Pancreas (tissue), 10 donors: ENCODE measurements around the gene RGS2. TPM values are rescaled to one million over a fixed set of nuclear protein-coding genes. Genes with fewer than 3 reads are reported as not detected.

Experiments used
- ATAC-seq, 4 donors: fragments of 200-7000 bp; cut with Tn5 transposase; one replicate each; pipeline versions ENCODE4 v1.8.0 to v1.9.1; 2020; ENCODE audit warnings: mild to moderate bottlenecking in 4 of 4, moderate library complexity in 4 of 4
- DNase-seq, 6 donors: peaks; one replicate each; pipeline ENCODE4 v3.0.0-alpha.2; 2020
- FAIRE-seq: peaks from 2 replicates; lab custom pipeline; 2012; peaks lifted over from hg19 to GRCh38; lab: Jason Lieb, UNC
- H3K27ac ChIP-seq, 4 donors: fragments of 200-600 bp; sonication (generic); 1 replicate in 3 of 4; 2 replicates in 1 of 4; pipeline versions ENCODE4 v1.5.0 to v1.8.0; 2020
- H3K27me3 ChIP-seq, 4 donors: fragments of 200-600 bp; one replicate each; pipeline ENCODE4 v1.8.0; 2021
- H3K36me3 ChIP-seq, 3 donors: fragments of 200-600 bp; sonication (generic) in 1 of 3; one replicate each; pipeline versions ENCODE4 v1.5.0 to v1.8.0; 2020 to 2021
- H3K4me1 ChIP-seq, 3 donors: fragments of 200-600 bp; one replicate each; pipeline ENCODE4 v1.8.0; 2021
- H3K4me3 ChIP-seq, 4 donors: fragments of 200-600 bp; sonication (generic) in 2 of 4; one replicate each; pipeline versions ENCODE4 v1.5.0 to v1.8.0; 2020 to 2021
- H3K9me3 ChIP-seq, 4 donors: fragments of 200-600 bp; one replicate each; pipeline ENCODE4 v1.8.0; 2021
- CTCF ChIP-seq, 4 donors: fragments of 200-600 bp; sonication (generic) in 3 of 4; IDR thresholded peaks; one replicate each; pipeline versions ENCODE4 v1.5.0 to v1.8.0; 2021; ENCODE audit warnings: antibody characterized with exemption in 4 of 4
- WGBS, 2 donors: extraction: QIAGEN DNeasy Blood & Tissue Kit; methylation state at CpG; one replicate each; pipeline ENCODE4 v1.1.7; 2013; 5-methylcytosine and 5-hydroxymethylcytosine counted together
- intact Hi-C, 3 donors: fragments of 100-400 bp; cut with DNase I; formaldehyde crosslinking; loops; one replicate each; pipeline versions ENCODE4 v1.11.1 to v1.14.2; 2022
- polyA plus RNA-seq, 2 donors: library from polyadenylated mRNA; stranded (reverse); fragments of 200-250 nt; gene quantifications; one replicate each; pipeline ENCODE4 v1.2.3, GENCODE V29; 2013
- total RNA-seq, 6 donors: library from RNA; stranded (reverse); fragmentation: NEBNext Ultra II Directional in 4 of 6; extraction: Animal tissue kit (Norgen Biotek cat#: 25700) in 4 of 6; gene quantifications; one replicate each; pipeline versions ENCODE4 v1.2.1 to v1.2.4, GENCODE V29; 2021 to 2023
- donor health status: healthy with polysubstance abuse.
- donor health status: DM: no; HTN: no; CAD: no; lungs with moderate emphysema.
- donor health status: DM: no; HTN: no; CAD: no.
- donor health status: control.
- donor health status: control.
- donor health status: Bipolar disorder and iron deficiency.
- donor health status: DM: yes; HTN: yes; CAD: no.
- donor health status: DM: no; HTN: no; CAD: no.
- donor health status: DM: no; HTN: no; CAD: no.
- donor health status: DM: yes; HTN: yes; CAD: no.

RGS2 gene
- total and polyA plus RNA-seq, 8 donors, result 9.2 to 534 (median 57.4) TPM

DNA sequence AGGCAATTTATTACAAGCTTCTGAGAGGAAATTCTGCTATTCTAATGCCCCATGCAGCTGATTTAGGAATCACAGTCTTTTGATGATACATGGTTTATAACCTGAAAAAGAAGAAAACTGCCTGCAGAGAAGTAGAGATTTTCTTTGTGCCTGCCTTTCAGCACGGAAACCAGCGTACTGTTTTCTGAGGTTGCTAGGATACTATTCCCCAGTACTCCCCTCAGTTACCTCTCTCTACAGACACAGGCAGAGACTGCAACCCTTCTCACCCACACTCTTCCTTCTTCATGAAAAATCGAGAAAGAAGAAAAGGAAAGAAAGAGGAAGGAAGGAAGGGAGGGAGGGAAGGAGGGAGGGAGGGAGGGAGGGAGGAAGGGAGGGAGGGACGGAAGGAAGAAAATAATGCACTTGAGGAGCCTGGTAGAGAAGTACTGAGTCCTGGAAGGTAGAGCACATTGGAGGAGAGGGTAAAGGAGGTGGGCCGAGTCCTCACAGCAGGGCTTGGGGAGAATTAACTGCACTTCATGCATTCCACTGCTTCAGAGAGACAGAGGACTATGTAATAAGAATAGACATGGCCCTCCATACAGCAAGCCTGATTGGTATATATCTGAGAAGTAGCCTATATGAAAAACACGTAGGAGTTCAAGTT lies 21.9 kb downstream of the RGS2 start:
- Histone ChIP-seq H3K4me1 (peaks cover 0 to 15% (median 0%) of the 10 kb centered on the region in 3 donors), H3K27ac (no peak overlapping the region), H3K36me3 (no peaks in the 10 kb centered on the region), H3K27me3 (no peaks in the 10 kb centered on the region), H3K4me3 (no peak overlapping the region), H3K9me3 (no peaks in the 10 kb centered on the region)
- FAIRE-seq, result no peak
- TF ChIP-seq CTCF (IDR thresholded peaks at IDR 0.05), result no peak
- ATAC-seq, result peak in 1 of 4 donors; percentile 37
- DNase-seq, result no peak
- intact Hi-C loops, result no loop called here
- WGBS, 2 donors, result 66 to 73% methylated on average over 5 to 6 of the region's 6 CpGs

DNA sequence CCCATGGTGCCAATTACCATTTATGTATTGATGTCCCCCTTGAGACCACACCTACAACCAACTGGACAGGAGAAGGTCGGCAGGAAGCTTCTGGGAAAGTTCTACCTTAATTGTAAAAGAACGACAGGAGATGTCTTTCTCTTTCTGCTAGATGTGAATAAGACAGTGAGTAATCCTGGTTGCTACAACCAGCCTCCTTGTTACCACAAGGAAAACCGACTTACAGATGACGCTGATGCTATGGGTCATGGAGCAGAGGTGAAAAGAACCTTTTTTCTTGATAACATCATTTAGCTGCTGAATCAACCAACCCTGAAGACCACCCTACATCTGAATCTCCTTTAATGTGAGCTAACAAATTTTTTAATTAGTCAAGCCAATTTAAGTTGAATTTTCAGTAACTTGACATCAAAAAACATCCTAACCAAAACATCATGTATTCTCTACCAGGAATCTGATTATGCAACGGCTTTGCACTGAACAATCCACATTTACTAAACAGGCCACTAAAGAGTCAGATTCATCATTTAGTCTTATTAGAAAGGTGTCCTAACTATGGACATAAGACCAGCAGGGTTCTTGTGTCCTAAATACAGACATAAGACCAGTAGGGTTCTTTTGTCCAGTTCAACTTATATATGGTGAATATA lies 23.0 kb downstream of the RGS2 start:
- ATAC-seq, result no peak
- WGBS, 2 donors, result 87 to 88% methylated on average over 5 of the region's 5 CpGs
- Histone ChIP-seq H3K36me3 (no peaks in the 10 kb centered on the region), H3K27me3 (no peaks in the 10 kb centered on the region), H3K27ac (no peak overlapping the region), H3K9me3 (no peaks in the 10 kb centered on the region), H3K4me3 (no peak overlapping the region), H3K4me1 (peaks cover 0 to 9% (median 0%) of the 10 kb centered on the region in 3 donors)
- TF ChIP-seq CTCF (IDR thresholded peaks at IDR 0.05), result no peak
- no peak for FAIRE-seq
- intact Hi-C loops, result no loop called here
- no peak for DNase-seq

DNA sequence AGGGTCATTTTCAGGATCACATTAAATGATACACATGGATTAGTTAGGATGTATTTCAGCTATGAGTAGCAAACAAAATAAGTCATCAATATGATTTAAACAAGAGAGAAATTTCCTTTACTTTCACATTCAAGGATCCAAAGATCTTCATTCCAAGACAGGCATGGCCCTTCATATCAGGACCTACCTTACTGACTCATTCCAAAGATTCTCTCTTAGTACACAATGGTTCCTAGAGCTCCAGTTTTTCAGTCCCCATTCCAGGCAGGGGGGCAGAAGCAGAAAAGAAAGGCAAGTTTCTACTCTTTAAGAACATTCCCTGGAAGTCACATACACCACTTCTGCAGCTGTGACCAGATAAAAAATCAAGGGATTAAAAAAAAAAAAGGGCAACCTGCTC lies 23.7 kb downstream of the RGS2 start:
- FAIRE-seq (no peak), ATAC-seq (no peak), DNase-seq (no peak)
- Histone ChIP-seq H3K27me3 (no peaks in the 10 kb centered on the region), H3K36me3 (no peaks in the 10 kb centered on the region), H3K27ac (no peak overlapping the region), H3K4me1 (peaks cover 0 to 9% (median 0%) of the 10 kb centered on the region in 3 donors), H3K4me3 (no peak overlapping the region), H3K9me3 (no peaks in the 10 kb centered on the region)
- no peak for TF ChIP-seq CTCF (IDR thresholded peaks at IDR 0.05)
- intact Hi-C loops, result no loop called here

GRCh38 chr1:192835116-192835515 lies 26.3 kb downstream of the RGS2 start:
- H3K27ac ChIP-seq, result no peak overlapping the region
- peaks cover 0 to 9% (median 0%) of the 10 kb centered on the region in 3 donors for H3K4me1 ChIP-seq
- intact Hi-C loops, result no loop called here
- no peaks in the 10 kb centered on the region for H3K36me3 ChIP-seq
- FAIRE-seq, result no peak
- ATAC-seq, result no peak
- no peaks in the 10 kb centered on the region for H3K9me3 ChIP-seq
- no peak overlapping the region for H3K4me3 ChIP-seq
- 67 to 69% methylated on average over 3 of the region's 3 CpGs for WGBS, 2 donors
- DNase-seq, result no peak
- H3K27me3 ChIP-seq, result no peaks in the 10 kb centered on the region
- TF ChIP-seq CTCF (IDR thresholded peaks at IDR 0.05), result no peak
